NCI-H1417 treated with DMSO at 0.1 percent for 48 hours (cell line): Measurements from ENCODE around the gene TRIM56.
"Not testable (repeated sequence)": the region's sequence is repeated elsewhere in the genome, so short reads cannot be mapped to it uniquely, and the experiment has no call there.

Experiments
- DNase-seq: peaks from one replicate; lab custom pipeline; 2025; lab: John Stamatoyannopoulos, UW

TRIM56 gene, protein sequence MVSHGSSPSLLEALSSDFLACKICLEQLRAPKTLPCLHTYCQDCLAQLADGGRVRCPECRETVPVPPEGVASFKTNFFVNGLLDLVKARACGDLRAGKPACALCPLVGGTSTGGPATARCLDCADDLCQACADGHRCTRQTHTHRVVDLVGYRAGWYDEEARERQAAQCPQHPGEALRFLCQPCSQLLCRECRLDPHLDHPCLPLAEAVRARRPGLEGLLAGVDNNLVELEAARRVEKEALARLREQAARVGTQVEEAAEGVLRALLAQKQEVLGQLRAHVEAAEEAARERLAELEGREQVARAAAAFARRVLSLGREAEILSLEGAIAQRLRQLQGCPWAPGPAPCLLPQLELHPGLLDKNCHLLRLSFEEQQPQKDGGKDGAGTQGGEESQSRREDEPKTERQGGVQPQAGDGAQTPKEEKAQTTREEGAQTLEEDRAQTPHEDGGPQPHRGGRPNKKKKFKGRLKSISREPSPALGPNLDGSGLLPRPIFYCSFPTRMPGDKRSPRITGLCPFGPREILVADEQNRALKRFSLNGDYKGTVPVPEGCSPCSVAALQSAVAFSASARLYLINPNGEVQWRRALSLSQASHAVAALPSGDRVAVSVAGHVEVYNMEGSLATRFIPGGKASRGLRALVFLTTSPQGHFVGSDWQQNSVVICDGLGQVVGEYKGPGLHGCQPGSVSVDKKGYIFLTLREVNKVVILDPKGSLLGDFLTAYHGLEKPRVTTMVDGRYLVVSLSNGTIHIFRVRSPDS

DNA sequence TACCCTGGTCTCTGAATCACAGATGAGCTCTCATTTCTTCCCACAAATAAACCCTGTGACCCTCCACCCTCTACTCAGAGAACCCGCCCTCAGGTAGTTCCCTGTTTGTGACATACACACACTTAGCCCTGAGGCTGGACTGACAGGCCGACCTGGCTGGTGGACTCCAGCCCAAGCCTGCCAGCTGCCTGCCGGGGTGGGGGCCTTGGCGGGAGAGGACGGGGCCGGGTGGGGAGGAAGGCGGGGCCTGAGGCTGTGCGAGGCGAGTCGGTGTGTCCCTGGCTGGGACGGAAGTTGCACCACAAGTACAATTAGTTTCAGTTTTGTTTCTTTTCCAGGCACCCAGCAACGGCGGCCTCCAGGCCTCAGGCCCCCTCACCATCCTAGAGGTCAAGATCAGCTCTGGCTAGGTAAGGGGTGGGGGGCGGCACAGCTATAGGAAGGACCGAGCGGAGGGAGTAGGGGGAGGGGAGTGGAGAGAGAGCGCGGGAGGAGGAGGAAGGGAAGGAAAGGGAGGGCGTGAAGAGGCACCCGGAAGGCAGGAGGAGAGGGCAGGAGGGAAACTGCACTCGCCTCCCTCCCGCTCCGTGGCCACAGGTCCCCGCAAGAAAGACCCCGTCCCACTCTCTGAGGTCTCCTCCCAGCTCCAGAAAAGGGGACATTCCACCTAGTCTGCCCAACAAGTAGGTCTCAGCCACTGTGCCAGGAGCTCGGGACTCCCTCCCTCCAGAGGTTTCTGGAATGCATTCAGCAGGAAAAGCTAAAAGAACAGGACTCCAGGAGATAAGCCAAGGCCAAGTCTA, at the start of gene TRIM56:
Gene TRIM56, plus strand, starts transcription at position 320 of the 803 bp plus-strand sequence. CDS start 1,832 bp downstream, outside the sequence.
- DNase-seq: peak; percentile 44

DNA sequence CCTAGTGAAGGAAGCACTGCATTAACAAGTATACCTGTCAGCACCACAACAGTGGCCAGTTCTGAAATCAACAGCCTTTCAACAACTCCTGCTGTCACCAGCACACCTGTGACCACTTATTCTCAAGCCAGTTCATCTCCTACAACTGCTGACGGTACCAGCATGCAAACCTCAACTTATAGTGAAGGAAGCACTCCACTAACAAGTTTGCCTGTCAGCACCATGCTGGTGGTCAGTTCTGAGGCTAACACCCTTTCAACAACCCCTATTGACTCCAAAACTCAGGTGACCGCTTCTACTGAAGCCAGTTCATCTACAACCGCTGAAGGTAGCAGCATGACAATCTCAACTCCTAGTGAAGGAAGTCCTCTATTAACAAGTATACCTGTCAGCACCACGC, 49.3 kb upstream of the TRIM56 start:
- DNase-seq: no peak

DNA sequence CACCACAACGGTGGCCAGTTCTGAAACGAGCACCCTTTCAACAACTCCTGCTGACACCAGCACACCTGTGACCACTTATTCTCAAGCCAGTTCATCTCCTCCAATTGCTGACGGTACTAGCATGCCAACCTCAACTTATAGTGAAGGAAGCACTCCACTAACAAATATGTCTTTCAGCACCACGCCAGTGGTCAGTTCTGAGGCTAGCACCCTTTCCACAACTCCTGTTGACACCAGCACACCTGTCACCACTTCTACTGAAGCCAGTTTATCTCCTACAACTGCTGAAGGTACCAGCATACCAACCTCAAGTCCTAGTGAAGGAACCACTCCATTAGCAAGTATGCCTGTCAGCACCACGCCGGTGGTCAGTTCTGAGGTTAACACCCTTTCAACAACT, 44.0 kb upstream of the TRIM56 start:
- not testable (repeated sequence) for DNase-seq

DNA sequence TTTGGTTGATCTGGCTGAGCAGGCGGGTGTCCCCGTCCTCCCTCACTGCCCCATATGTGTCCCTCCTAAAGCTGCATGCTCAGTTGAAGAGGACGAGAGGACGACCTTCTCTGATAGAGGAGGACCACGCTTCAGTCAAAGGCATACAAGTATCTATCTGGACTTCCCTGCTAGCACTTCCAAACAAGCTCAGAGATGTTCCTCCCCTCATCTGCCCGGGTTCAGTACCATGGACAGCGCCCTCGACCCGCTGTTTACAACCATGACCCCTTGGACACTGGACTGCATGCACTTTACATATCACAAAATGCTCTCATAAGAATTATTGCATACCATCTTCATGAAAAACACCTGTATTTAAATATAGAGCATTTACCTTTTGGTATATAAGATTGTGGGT, 26.9 kb upstream of the TRIM56 start:
- no peak for DNase-seq

DNA sequence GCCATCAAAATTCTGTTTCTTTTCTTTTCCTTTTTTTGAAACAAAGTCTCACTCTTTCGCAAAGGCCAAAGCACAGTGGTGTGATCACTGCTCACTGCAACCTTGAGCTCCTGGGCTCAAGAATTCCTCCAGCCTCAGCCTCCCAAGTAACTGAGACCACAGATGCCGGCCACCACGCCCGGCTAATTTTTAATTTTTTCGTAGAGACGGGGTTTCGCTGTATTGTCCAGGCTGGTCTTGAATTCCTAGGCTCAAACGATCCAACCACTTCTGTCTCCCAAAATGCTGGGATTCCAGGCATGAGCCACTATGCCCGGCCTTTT, 25.7 kb upstream of the TRIM56 start:
- no peak for DNase-seq

DNA sequence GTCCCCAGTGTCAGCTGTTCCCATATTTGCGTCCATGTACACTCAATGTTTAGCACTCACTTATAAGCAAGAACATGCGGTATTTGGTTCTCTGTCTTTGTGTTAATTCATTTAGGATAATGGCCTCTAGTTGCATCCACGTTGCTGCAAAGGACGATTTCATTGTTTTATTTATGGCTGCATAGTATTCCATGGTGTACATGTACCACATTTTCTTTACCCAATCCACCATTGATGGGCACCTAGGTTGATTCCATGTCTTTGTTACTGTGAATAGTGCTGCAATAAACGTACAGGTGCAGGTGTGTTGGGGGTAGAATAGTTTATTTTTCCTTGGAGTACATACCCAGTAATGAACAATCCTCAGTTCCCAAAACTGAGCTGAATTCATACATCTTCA, 24.3 kb upstream of the TRIM56 start:
- DNase-seq: no peak

DNA sequence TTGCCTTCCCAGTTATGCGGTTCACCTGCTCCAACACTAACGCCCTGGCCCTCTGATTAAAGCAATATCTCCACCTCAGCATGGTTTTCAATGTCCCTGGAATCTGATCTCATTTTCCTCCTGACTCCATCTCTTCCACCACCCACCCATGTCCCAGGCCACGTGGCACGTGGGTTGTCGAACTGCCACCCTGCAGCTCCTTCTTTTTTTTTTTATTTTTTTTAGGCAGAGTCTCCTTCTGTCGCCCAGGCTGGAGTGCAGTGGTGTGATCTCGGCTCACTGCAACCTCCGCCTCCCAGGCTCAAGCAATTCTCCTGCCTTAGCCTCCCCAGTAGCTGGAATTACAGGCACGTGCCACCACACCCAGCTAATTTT, 21.1 kb upstream of the TRIM56 start:
- DNase-seq: not testable (repeated sequence)

DNA sequence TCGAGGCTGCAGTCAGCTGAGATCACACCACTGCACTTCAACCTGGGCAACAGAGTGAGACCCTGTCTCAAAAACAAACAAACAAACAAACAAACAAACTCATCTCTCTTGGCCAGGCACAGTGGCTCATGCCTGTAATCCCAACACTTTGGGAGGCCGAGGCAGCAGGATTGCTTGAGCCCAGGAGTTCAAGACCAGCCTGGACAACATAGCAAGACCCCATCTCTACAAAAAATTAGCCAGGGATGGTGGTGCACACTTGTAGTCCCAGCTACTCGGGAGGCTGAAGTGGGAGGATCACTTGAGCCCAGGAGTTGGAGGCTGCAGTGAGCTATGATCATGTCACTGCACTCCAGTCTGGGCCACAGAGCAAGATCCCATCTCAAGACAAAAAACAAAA, 20.1 kb upstream of the TRIM56 start:
- not testable (repeated sequence) for DNase-seq

DNA sequence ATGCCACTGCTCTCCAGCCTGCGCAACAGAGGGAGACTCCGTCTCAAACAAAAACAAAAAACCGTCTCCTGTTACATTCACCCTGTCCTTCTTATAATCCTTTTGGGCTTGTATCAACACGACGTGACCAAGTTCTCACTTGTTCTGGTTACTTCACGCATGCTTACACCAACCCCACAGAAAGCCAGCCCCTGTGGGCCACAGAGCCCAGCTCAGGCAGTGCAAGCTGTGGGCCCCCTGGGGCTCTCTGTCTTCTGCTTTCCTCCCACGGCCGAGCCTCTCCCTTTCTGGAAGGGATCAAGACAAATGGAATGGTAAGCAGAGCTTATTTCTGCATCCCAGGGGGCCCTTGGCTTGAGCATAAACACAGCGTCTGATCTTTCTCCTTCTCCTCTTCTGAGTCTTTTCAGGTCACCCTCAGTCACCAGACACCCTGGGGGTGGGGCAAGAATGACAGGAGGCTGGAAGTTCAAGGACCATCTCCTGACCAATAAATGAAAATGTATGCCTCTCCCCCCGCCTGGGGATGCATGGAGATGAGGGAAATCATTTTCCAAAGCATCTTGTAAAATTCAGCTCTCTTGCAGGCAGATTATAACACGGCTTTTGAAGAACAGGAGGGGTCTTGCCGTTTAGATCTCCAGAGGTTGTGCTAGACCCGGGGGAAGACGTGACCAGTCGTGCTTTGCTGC, 19.0 kb upstream of the TRIM56 start:
- no peak for DNase-seq

DNA sequence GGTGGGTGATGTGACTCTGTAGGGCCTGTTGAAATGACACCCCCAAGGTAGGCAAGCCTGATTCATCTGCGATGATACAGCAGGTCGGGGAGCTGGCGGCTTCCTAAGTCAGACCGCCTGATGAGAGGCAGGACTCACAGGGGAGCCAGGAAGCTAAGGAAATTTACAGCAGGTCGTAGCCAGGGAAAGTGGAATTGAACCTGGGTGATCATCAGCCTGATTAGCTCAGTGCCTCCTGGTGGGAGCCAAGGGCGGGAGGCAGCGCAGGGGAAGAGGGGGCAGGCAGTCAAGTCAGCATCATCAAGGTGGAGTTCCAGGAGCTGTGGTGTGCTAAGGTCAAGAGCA, 18.5 kb upstream of the TRIM56 start:
- no peak for DNase-seq

DNA sequence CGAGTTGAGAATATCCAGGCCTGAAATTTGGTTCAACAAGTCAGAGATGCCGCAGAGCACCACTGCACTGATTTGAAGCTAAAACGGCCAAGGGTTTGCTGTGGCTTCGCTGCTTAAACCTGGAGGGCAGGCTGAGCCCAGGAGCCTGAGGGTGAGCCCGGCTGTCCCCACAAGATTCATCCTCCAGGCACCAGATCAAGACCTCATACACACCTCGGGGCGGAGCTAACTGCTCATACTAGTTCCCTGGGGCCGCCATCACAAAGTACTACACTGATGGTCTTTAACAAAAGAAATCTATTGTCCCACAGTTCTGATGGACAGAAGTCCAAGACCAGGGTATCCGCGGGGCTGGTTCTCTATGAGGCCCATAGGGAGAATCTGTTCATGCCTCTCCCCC, 16.9 kb upstream of the TRIM56 start:
- no peak for DNase-seq

DNA sequence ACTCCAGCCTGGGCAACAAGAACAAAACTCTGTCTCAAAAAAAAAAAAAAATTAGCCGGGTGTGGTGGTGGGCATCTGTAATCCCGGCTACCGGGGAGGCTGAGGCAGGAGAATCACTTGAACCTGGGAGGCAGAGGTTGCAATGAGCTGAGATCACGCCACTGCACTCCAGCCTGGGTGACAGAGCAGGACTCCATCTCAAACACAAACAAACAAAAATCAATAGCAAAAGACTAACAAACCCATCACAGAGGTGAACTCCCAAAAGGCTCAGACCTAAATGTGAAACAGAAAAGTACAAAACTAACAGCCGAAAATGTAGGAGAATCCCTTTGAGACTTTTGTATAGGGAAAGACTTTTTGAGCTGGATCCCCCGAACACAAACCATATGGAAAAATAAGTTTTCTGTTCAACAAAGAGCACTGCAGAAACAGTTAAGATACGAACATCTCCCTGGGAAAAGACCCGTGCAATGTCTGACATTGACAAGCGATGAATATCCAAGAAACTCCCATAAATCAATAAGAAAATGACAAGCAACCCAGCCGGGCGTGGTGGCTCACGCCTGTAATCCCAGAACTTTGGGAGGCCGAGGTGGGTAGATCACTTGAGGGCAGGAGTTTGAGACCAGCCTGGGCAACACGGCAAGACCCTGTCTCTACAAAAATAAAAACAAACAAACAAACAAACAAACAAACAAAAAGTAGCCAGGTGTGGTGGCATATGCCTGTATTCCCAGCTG, 13.7 kb upstream of the TRIM56 start:
- not testable (repeated sequence) for DNase-seq

DNA sequence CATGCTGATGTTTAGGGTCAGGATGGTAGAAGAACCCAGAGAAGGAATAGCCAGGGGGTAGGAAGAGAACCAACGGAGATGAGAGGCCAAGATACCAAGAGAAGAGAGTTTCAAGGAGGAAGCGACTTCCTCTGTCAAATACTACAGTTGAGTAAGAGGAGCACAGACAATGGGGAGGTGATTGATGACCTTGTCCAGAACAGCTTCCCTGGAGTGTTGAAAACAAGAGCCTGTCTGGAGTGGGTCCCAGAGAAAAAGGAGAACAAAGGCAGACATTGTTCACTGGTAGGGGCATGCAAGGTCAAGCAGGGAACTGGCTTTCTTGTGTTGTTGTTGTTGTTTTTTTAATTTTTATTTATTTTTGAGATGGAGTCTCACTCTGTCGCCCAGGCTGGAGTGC, 9.6 kb upstream of the TRIM56 start:
- DNase-seq: no peak

DNA sequence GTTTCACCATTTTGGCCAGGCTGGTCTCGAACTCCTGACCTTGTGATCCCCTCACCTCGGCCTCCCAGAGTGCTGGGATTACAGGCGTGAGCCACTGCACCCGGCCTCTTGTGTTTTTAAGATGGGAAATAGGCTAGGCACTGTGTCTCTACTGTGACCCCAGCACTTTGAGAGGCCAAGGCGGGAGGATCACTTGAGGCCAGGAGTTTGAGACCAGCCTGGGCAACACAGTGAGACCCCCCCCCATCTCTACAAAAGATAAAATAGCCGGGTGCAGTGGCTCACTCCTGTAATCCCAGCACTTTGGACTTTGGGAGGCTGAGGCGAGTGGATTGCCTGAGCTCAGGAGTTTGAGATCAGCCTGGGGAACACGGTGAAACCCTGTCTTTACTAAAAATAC, 9.1 kb upstream of the TRIM56 start:
- DNase-seq: not testable (repeated sequence)

DNA sequence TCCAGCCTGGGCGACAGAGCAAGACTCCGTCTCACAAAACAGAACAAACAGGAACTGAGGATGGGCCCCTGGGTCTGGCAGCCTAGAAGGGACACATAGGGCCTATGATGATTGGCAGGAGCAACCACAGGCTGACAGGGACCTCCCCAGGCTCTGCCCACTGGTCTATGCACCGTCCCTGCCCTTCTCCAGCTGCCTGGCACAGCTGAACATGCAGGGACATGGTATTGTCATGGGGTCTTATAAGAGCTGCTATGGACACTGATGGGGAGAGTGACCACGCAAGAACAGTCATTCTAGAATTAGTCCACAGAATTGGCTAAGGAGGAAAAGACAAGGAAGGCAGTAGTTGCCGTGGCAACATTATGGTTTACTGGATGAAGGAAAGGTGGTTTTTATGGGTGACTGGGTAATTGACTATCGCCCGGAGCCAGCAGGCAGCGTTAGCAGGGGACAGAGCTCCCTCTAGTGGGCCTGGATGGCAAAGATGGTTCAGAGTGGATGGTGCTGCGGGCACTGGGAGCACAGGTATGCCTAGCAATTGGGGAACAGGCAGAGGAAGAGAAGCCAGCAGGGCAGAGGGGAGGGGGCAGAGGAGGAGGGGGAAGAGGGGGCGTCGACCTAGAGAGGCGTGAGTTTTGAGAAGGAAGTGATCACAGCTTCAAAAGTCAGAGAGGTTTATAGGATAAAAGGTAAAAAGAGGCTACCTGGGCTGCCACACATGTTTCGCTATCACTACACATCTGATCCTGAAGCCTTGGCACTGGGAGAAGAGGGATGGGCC, 7.8 kb upstream of the TRIM56 start:
- peak; percentile 52 for DNase-seq

DNA sequence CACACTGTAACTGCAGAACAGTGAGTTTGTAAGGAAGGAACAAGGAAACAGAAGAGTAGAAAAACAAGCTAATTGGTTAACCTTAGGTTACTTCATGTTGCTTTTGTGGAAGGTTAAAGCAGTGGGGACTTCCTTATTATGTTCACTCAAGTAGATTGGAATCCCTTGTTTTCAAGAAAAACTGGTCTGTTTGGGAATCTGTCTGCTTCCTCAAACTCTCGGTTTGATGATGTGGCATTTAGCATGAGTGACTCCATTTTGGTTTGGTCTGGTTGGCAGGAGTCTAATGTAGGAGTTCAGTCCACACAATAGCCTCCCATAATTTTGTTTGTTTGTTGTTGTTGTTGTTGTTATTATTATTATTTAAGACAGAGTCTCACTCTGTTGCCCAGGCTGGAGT, 3.8 kb upstream of the TRIM56 start:
- DNase-seq: no peak

DNA sequence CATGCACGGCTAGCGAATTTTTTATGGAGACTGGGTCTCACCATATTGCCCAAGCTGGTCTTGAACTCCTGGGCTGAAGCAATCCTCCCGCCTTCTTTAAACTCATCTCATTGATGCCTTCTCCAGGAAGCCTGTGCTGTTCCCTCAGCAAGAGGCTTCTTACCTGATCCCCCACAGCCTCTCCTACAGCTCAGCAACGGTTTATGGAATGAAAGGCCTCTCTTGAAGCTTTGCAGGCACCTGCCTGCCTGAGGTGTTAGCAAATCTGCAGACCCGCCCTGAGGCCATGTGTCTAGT, 468 bp upstream of the TRIM56 start:
- DNase-seq: no peak

DNA sequence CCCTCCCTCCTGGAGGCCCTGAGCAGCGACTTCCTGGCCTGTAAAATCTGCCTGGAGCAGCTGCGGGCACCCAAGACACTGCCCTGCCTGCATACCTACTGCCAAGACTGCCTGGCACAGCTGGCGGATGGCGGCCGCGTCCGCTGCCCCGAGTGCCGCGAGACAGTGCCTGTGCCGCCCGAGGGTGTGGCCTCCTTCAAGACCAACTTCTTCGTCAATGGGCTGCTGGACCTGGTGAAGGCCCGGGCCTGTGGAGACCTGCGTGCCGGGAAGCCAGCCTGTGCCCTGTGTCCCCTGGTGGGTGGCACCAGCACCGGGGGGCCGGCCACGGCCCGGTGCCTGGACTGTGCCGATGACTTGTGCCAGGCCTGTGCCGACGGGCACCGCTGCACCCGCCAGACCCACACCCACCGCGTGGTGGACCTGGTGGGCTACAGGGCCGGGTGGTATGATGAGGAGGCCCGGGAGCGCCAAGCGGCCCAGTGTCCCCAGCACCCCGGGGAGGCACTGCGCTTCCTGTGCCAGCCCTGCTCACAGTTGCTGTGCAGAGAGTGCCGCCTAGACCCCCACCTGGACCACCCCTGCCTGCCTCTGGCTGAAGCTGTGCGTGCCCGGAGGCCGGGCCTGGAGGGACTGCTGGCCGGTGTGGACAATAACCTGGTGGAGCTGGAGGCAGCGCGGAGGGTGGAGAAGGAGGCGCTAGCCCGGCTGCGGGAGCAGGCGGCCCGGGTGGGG, 2.2 kb downstream of the TRIM56 start:
- DNase-seq: no peak

DNA sequence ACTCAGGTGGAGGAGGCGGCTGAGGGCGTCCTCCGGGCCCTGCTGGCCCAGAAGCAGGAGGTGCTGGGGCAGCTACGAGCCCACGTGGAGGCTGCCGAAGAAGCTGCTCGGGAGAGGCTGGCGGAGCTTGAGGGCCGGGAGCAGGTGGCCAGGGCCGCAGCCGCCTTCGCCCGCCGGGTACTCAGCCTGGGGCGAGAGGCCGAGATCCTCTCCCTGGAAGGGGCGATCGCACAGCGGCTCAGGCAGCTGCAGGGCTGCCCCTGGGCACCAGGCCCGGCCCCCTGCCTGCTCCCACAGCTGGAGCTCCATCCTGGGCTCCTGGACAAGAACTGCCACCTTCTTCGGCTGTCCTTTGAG, 2.8 kb downstream of the TRIM56 start:
- no peak for DNase-seq

DNA sequence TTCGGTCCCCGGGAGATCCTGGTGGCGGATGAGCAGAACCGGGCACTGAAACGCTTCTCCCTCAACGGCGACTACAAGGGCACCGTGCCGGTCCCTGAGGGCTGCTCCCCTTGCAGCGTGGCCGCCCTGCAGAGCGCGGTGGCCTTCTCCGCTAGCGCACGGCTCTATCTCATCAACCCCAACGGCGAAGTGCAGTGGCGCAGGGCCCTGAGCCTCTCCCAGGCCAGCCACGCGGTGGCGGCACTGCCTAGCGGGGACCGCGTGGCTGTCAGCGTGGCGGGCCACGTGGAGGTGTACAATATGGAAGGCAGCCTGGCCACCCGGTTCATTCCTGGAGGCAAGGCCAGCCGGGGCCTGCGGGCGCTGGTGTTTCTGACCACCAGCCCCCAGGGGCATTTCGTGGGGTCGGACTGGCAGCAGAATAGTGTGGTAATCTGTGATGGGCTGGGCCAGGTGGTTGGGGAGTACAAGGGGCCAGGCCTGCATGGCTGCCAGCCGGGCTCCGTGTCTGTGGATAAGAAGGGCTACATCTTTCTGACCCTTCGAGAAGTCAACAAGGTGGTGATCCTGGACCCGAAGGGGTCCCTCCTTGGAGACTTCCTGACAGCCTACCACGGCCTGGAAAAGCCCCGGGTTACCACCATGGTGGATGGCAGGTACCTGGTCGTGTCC, 3.7 kb downstream of the TRIM56 start:
- DNase-seq: no peak
